A673 (cell line): ENCODE results near the gene PARVB.

Source experiments
- EZH2 ChIP-seq: fragments of 200-600 bp; sonication (generic); IDR thresholded peaks from 2 replicates; pipeline ENCODE4 v1.6.1; 2017; ENCODE audit warnings: borderline replicate concordance, low read depth, mild to moderate bottlenecking, mixed read lengths, antibody characterized with exemption, low read length; ENCODE audit not compliant: poor library complexity, severe bottlenecking
- TF ChIP-seq, protein P1 (sequence below): fragments of 300-800, 200-600 bp; sonication (generic); conservative IDR thresholded peaks from 2 replicates; pipeline ENCODE4 v1.5.1; 2017; ENCODE audit warnings: low read depth, mild to moderate bottlenecking, antibody characterized with exemption, low read length, moderate library complexity, mixed read lengths

DNA sequence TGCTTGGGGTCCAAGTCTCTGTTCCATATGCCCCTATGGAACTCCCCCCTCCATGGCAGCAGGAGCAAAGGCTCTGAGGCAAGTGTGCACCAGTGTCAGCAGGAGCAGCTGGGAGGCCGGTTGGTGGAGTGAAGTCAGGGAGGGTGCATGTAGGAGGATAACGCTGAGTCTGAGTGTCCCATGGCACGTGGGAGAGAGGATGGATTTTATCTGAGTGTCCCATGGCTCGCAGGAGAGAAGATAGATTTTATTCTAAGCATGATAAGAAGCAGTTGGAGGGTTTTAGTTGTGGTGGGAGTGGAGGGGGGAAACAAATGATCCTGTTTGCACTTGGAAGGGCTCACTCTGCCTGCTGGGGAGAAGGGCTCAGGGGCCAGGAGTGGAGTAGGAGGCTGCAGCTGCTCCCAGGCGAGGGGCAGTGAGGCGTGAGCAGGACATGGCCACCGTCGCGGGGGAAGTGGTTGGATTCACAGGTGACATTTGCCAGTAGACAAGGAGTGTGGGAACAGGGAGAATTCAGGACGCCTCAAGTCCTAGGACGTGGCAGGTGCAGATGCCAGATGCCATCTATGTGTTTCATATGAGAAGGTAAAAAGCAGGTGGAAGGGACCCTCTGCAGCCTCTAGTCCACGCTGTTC, 123.0 kb downstream of the PARVB start:
- TF ChIP-seq, protein P1, sequence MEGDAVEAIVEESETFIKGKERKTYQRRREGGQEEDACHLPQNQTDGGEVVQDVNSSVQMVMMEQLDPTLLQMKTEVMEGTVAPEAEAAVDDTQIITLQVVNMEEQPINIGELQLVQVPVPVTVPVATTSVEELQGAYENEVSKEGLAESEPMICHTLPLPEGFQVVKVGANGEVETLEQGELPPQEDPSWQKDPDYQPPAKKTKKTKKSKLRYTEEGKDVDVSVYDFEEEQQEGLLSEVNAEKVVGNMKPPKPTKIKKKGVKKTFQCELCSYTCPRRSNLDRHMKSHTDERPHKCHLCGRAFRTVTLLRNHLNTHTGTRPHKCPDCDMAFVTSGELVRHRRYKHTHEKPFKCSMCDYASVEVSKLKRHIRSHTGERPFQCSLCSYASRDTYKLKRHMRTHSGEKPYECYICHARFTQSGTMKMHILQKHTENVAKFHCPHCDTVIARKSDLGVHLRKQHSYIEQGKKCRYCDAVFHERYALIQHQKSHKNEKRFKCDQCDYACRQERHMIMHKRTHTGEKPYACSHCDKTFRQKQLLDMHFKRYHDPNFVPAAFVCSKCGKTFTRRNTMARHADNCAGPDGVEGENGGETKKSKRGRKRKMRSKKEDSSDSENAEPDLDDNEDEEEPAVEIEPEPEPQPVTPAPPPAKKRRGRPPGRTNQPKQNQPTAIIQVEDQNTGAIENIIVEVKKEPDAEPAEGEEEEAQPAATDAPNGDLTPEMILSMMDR: no peak
- no peak for TF ChIP-seq EZH2
